ENCODE data around the gene FAM72B. TPM values are rescaled to one million over a fixed set of nuclear protein-coding genes. Genes with fewer than 3 reads are reported as not detected.
"Not testable (repeated sequence)": the region's sequence is repeated elsewhere in the genome, so short reads cannot be mapped to it uniquely, and the experiment has no call there.

FAM72B gene
- total RNA-seq, 1 experiment from 2014 or later = 33.3 TPM

- not testable (repeated sequence) for H2AFZ ChIP-seq (ENCODE audit: low read length); H3K36me3 ChIP-seq (ENCODE audit: insufficient read depth, low read length); H3K4me1 ChIP-seq (ENCODE audit: low read length); H3K4me2 ChIP-seq (ENCODE audit: low read depth, low read length, poor library complexity, severe bottlenecking); H3K9me2 ChIP-seq (replicated peaks; ENCODE audit: insufficient read depth, low read length); H3K27ac ChIP-seq (ENCODE audit: low read length); H3K79me2 ChIP-seq (ENCODE audit: low read length); H3K9ac ChIP-seq (ENCODE audit: low read length); H3K4me3 ChIP-seq (ENCODE audit: low read length); H3K9me3 ChIP-seq (ENCODE audit: low read length); H3K27me3 ChIP-seq (ENCODE audit: low read length); DNase-seq; H4K20me1 ChIP-seq (ENCODE audit: insufficient read depth, low read depth, low read length)
Measured at GRCh38 chr1:121165296-121165695, 18.8 kb downstream of the FAM72B start.

- not testable (repeated sequence) for H3K4me2 ChIP-seq (ENCODE audit: low read depth, low read length, poor library complexity, severe bottlenecking); H3K9ac ChIP-seq (ENCODE audit: low read length); H3K27ac ChIP-seq (ENCODE audit: low read length); H3K36me3 ChIP-seq (ENCODE audit: insufficient read depth, low read length); H4K20me1 ChIP-seq (ENCODE audit: insufficient read depth, low read depth, low read length); H3K79me2 ChIP-seq (ENCODE audit: low read length); H2AFZ ChIP-seq (ENCODE audit: low read length); H3K27me3 ChIP-seq (ENCODE audit: low read length); H3K4me1 ChIP-seq (ENCODE audit: low read length); H3K4me3 ChIP-seq (ENCODE audit: low read length); H3K9me3 ChIP-seq (ENCODE audit: low read length); DNase-seq; H3K9me2 ChIP-seq (replicated peaks; ENCODE audit: insufficient read depth, low read length)
Measured at GRCh38 chr1:121163850-121164757, 20.0 kb downstream of the FAM72B start.

- not testable (repeated sequence) for H3K79me2 ChIP-seq (ENCODE audit: low read length)
Measured at GRCh38 chr1:121161199-121161901, 22.8 kb downstream of the FAM72B start.

GRCh38 chr1:121160118-121160517 lies 24.0 kb downstream of the FAM72B start:
- H2AFZ ChIP-seq (ENCODE audit: low read length); H3K4me2 ChIP-seq (ENCODE audit: low read depth, low read length, poor library complexity, severe bottlenecking): not testable (repeated sequence)

More at GRCh38 chr1:121161199-121161901, 22.8 kb downstream of the FAM72B start:
- H3K9ac ChIP-seq (ENCODE audit: low read length); H3K36me3 ChIP-seq (ENCODE audit: insufficient read depth, low read length); DNase-seq; H3K4me2 ChIP-seq (ENCODE audit: low read depth, low read length, poor library complexity, severe bottlenecking); H3K4me1 ChIP-seq (ENCODE audit: low read length); H3K27me3 ChIP-seq (ENCODE audit: low read length); H3K9me2 ChIP-seq (replicated peaks; ENCODE audit: insufficient read depth, low read length); H3K4me3 ChIP-seq (ENCODE audit: low read length); H4K20me1 ChIP-seq (ENCODE audit: insufficient read depth, low read depth, low read length); H2AFZ ChIP-seq (ENCODE audit: low read length); H3K9me3 ChIP-seq (ENCODE audit: low read length); H3K27ac ChIP-seq (ENCODE audit: low read length): not testable (repeated sequence)

GRCh38 chr1:121157609-121158008 lies 26.5 kb downstream of the FAM72B start:
- H3K79me2 ChIP-seq (ENCODE audit: low read length); H3K9ac ChIP-seq (ENCODE audit: low read length); H3K4me2 ChIP-seq (ENCODE audit: low read depth, low read length, poor library complexity, severe bottlenecking); H3K9me3 ChIP-seq (ENCODE audit: low read length); H3K27ac ChIP-seq (ENCODE audit: low read length); H3K4me1 ChIP-seq (ENCODE audit: low read length); H3K4me3 ChIP-seq (ENCODE audit: low read length); H3K9me2 ChIP-seq (replicated peaks; ENCODE audit: insufficient read depth, low read length); H2AFZ ChIP-seq (ENCODE audit: low read length); H3K36me3 ChIP-seq (ENCODE audit: insufficient read depth, low read length); DNase-seq; H4K20me1 ChIP-seq (ENCODE audit: insufficient read depth, low read depth, low read length); H3K27me3 ChIP-seq (ENCODE audit: low read length): not testable (repeated sequence)

More at GRCh38 chr1:121160118-121160517, 24.0 kb downstream of the FAM72B start:
- H3K9ac ChIP-seq (ENCODE audit: low read length); H3K79me2 ChIP-seq (ENCODE audit: low read length); DNase-seq; H3K9me2 ChIP-seq (replicated peaks; ENCODE audit: insufficient read depth, low read length); H4K20me1 ChIP-seq (ENCODE audit: insufficient read depth, low read depth, low read length); H3K4me1 ChIP-seq (ENCODE audit: low read length); H3K9me3 ChIP-seq (ENCODE audit: low read length); H3K27ac ChIP-seq (ENCODE audit: low read length); H3K36me3 ChIP-seq (ENCODE audit: insufficient read depth, low read length); H3K4me3 ChIP-seq (ENCODE audit: low read length); H3K27me3 ChIP-seq (ENCODE audit: low read length): not testable (repeated sequence)

- H3K9ac ChIP-seq (ENCODE audit: low read length); H4K20me1 ChIP-seq (ENCODE audit: insufficient read depth, low read depth, low read length); H3K9me2 ChIP-seq (replicated peaks; ENCODE audit: insufficient read depth, low read length); H2AFZ ChIP-seq (ENCODE audit: low read length); DNase-seq; H3K79me2 ChIP-seq (ENCODE audit: low read length); H3K4me2 ChIP-seq (ENCODE audit: low read depth, low read length, poor library complexity, severe bottlenecking); H3K9me3 ChIP-seq (ENCODE audit: low read length); H3K27me3 ChIP-seq (ENCODE audit: low read length); H3K36me3 ChIP-seq (ENCODE audit: insufficient read depth, low read length); H3K4me3 ChIP-seq (ENCODE audit: low read length); H3K4me1 ChIP-seq (ENCODE audit: low read length); H3K27ac ChIP-seq (ENCODE audit: low read length): not testable (repeated sequence)
Measured at GRCh38 chr1:121156958-121157603, 27.1 kb downstream of the FAM72B start.

- H3K9ac ChIP-seq (ENCODE audit: low read length); H3K27ac ChIP-seq (ENCODE audit: low read length); H4K20me1 ChIP-seq (ENCODE audit: insufficient read depth, low read depth, low read length); H3K4me2 ChIP-seq (ENCODE audit: low read depth, low read length, poor library complexity, severe bottlenecking); H3K4me3 ChIP-seq (ENCODE audit: low read length); H3K9me3 ChIP-seq (ENCODE audit: low read length); H3K27me3 ChIP-seq (ENCODE audit: low read length); H3K79me2 ChIP-seq (ENCODE audit: low read length); H3K4me1 ChIP-seq (ENCODE audit: low read length); H2AFZ ChIP-seq (ENCODE audit: low read length); H3K9me2 ChIP-seq (replicated peaks; ENCODE audit: insufficient read depth, low read length); H3K36me3 ChIP-seq (ENCODE audit: insufficient read depth, low read length): not testable (repeated sequence)
- peak; percentile 38 for DNase-seq
Measured at GRCh38 chr1:121155671-121156358, 28.3 kb downstream of the FAM72B start.

- not testable (repeated sequence) for DNase-seq
Measured at GRCh38 chr1:121154811-121155210, 29.3 kb downstream of the FAM72B start.

More at GRCh38 chr1:121154811-121155210, 29.3 kb downstream of the FAM72B start:
- not testable (repeated sequence) for H3K36me3 ChIP-seq (ENCODE audit: insufficient read depth, low read length); H4K20me1 ChIP-seq (ENCODE audit: insufficient read depth, low read depth, low read length); H3K9ac ChIP-seq (ENCODE audit: low read length); H3K4me1 ChIP-seq (ENCODE audit: low read length); H2AFZ ChIP-seq (ENCODE audit: low read length); H3K9me3 ChIP-seq (ENCODE audit: low read length); H3K27ac ChIP-seq (ENCODE audit: low read length); H3K9me2 ChIP-seq (replicated peaks; ENCODE audit: insufficient read depth, low read length); H3K79me2 ChIP-seq (ENCODE audit: low read length); H3K4me3 ChIP-seq (ENCODE audit: low read length); H3K4me2 ChIP-seq (ENCODE audit: low read depth, low read length, poor library complexity, severe bottlenecking); H3K27me3 ChIP-seq (ENCODE audit: low read length)

All from Karpas-422 (cell line).